ENCODE data around the gene CCDC184.

- TF ChIP-seq CTCF (IDR thresholded peaks at IDR 0.05; ENCODE audit: insufficient read depth, low read length, poor library complexity, severe bottlenecking), result no peak
- no peak for TF ChIP-seq EZH2phosphoT487 (conservative IDR thresholded peaks at IDR 0.05; ENCODE audit: low read length)
These were observed 32.2 kb upstream of the CCDC184 start for GRCh38 chr12:48151103-48151771.

All from SU-DHL-6 (cell line).